HG02870 (cell line): Measurements from ENCODE around the gene TMEM62.
"Not testable (repeated sequence)": the region's sequence is repeated elsewhere in the genome, so short reads cannot be mapped to it uniquely, and the experiment has no call there.

Source experiments
- ATAC-seq: cut with Tn5 transposase; IDR thresholded peaks from one replicate; pipeline ENCODE4 v1.9.1; 2021; ENCODE audit warnings: mild to moderate bottlenecking, moderate library complexity; ENCODE audit not compliant: unreplicated experiment

The TMEM62 gene

GRCh38 chr15:43121863-43122262, 11.5 kb upstream of the TMEM62 start:
- ATAC-seq: no peak

- ATAC-seq: no peak
Observed at GRCh38 chr15:43125100-43125661, 8.2 kb upstream of the TMEM62 start.

GRCh38 chr15:43126356-43126755, 7.0 kb upstream of the TMEM62 start:
- no peak for ATAC-seq

DNA sequence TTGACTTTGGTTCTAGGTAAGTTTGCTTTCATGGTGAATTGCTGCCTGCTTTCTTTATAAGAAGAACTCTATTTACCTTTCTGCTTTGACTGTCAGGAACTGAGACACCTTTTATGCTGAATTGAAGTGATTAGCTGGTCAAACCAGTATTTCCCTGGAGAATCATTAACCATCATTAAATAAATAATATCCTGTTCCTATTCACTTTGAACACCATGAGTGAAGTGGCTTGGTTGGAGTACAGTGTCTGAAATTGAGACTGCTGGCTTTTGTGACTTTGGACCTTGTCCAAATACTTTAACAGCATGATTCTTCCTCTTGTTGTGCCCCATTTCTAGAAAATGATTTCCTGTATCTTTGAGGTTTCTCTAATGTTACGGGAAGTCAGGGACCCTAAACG, 5.6 kb upstream of the TMEM62 start:
- ATAC-seq: no peak

GRCh38 chr15:43128174-43128979, 5.0 kb upstream of the TMEM62 start:
- ATAC-seq: not testable (repeated sequence)

DNA sequence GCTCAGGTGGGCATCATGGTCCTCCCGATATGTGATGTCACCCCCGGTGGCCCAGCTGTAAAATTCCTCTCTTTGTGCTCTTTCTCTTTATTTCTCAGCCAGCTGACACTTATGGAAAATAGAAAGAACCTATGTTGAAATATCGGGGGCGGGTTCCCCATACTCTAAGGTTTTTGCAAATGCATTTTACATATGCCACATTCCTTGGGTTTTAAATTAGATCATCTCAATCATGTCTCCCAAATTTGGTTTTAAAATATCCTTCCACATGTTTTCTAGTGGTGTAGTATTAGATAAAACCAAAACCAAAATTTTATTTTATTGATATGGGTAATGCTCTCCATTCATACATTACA, 4.4 kb upstream of the TMEM62 start:
- no peak for ATAC-seq

GRCh38 chr15:43132830-43133429, 456 bp upstream of the TMEM62 start:
- no peak for ATAC-seq

GRCh38 chr15:43134157-43134635, 810 bp downstream of the TMEM62 start:
- no peak for ATAC-seq

GRCh38 chr15:43135351-43135750, 2.0 kb downstream of the TMEM62 start:
- no peak for ATAC-seq

DNA sequence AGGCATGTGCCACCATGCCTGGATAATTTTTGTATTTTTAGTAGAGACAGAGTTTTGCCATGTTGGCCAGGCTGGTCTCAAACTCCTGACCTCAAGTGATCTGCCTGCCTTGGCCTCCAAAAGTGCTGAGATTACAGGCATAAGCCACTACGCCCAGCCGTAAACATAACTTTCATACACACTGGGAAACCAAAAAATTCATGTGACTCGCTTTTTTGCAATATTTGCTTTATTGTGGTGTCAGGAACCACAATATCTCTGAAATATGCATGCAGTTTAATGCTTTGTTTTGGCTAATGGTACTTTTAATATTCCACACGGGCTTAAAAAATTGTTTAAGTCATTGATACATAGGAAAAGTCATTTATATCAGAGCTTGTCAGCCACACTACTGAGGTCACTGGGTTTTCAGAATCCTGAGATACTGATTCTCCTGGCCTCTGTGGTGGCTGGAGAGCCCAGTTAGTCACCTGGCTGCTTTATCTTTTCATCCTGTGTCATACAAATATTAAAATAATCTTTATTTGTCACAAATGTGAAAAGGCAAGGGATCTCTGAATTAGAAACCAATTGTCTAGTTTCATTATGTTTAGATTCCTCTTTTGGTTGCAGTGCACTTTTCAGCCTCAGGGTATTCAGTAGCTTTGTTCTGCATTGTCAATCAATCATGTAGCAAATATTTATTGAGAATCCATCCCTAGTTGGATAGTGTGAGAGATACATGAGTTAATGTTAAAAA, 10.0 kb downstream of the TMEM62 start:
- ATAC-seq: no peak

GRCh38 chr15:43144512-43144911, 11.1 kb downstream of the TMEM62 start:
- ATAC-seq: no peak

DNA sequence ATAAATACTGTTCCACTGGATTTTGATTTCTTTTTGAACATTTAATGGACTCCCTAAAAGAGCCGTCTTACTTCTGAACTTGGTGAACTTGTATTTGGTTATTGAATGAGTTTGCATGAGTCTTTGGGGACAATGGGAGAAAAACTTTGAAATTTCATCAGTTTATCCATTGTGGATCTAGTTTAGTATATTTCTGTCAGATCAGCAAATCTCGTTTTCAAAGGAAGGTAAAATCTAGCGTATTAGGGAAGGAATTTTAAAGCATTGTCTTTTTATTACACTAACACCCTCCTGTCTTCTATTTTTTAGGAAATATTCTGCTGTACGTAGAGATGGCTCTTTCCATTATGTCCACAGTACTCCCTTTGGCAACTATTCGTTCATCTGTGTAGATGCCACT, 12.8 kb downstream of the TMEM62 start:
- no peak for ATAC-seq

DNA sequence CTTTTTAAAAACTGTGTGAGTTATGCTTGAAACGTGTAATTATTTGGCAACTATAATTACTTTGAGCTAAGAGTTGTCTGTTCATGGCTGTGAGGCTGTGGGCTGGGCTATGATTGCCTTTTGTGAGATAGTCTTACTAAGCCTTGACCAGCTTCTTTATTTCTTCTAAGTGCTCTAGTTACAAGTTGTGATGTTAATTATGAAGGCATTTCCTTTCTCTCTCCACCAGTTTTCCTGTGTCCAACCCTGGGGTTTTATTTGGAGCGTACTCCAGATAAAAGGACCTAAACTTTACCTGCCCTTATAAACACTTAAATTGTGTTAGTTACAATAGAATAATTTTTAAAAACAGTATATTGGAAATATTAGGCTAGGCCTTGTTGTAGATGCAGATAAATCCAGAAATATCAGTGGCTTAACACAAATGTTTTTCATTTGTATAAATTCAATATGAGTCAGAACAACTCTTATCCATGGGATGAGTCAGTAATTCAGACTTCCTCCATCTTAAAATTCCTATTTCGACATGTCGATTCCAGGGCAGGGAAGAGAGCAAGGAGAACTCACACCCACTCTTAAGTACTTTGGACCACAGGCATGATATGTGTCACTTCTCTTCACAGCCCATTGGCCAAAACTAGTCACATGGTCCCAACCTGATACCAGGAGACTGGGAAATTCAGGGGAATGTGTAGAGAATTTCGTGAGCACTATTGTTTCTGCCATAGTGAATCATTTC, 17.0 kb downstream of the TMEM62 start:
- no peak for ATAC-seq

- ATAC-seq: no peak
Observed at GRCh38 chr15:43151688-43152087, 18.3 kb downstream of the TMEM62 start.

DNA sequence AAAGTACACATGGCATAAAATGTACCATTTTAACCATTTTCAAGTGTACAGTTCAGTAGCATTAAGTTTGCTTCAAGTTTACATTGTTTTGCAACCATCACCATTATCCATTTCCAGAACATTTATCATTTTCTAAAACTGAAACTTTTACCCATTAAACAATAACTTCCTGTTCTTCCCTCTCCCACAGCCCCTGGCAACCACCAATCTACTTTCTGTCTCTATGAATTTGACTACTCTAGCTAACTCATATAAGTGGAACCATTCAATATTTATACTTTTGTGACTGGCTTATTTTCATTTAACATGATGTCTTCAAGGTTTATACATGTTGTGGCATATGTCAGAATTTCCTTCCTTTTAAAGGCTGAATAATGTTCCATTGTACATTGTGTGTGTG, 19.9 kb downstream of the TMEM62 start:
- ATAC-seq: no peak

DNA sequence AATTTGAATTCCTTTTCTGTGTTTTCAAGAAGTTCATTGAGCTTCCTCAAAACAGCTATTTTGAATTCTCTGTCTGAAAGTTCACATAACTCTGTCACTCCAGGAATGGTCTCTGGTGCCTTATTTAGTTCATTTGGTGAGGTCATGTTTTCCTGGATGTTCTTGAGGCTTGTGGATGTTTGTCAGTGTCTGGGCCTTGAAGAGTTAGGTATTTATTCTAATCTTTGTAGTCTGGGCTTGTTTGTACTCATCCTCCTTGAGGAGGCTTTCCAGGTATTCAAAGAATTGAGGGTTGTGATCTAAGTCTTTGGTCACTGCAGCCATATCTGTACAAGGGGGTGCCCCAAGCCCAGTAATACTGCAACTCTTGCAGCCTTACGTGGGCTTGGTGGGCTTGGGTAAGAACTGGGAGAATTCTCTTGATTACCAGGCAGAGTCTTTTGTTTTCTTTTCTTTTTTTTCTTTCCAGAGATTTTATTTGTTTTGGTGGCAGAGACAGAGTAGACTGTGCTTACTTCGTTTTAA, 32.5 kb downstream of the TMEM62 start:
- no peak for ATAC-seq

- ATAC-seq: not testable (repeated sequence)
Observed at GRCh38 chr15:43167261-43167660, 33.9 kb downstream of the TMEM62 start.

DNA sequence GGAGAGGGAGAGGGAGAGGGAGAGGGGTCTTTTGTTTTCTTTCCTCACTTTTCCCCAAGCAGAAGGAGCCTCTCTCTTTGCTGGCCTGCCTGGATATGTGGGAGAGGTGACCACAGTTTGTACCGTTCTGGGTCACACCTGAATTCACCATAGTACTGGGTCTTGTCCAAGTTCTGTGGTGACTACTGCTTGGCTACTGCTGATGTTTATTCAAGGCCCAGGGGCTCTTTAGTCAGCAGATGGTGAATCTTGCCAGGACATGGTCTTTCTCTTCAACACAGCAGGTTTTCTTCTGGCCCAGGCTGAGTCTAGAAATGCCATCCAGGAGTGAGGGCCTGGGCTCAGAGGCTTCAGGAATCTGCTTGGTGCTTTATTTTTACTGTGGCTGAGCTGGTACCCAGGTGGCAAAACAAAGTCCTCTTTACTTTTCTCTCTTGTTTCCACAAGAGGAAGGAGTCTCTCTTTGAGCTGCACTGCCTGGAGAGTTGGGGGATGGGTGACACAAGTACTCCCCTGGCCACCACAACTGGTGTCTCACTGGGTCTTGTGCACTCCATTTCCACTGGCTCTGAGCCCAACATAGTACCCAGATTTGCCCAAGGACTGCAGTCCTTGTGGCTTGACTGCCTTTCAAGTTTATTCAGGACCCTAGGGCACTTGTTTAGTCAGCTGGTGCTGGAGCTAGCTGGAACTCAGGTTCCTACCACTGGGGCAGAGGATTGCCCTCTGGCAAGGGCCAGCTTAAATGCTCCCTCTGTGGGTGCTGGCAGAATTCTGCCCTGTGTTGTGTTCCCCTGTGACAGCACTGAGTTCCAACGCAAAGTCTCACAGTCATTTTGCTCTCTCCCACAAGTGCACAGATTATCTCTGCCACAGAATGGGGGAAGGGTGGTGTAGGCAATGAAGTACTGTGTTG, 35.1 kb downstream of the TMEM62 start:
- no peak for ATAC-seq

DNA sequence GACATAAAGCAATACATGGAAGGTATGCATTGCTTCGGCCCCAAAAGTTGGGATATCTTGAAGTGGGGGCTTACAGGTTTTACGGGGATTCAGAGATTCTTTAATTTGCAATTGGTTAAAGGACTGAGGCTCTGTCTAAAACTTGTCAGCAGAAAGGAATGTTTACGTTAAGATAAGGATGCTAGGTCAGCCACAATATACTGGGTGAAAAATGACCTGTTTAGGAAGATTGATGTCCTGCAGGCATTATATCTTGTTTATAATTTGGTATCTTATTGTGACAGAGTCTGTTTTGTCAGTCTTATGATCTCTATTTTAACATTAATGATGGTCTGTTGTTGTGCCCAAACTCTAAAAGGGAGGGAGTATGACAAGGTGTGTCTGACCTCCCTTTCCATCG, 36.5 kb downstream of the TMEM62 start:
- ATAC-seq: no peak
